ENCODE data around the gene HDAC8. TPM values are rescaled to one million over a fixed set of nuclear protein-coding genes. Genes with fewer than 3 reads are reported as not detected.
"Not testable (repeated sequence)": the region's sequence is repeated elsewhere in the genome, so short reads cannot be mapped to it uniquely, and the experiment has no call there.

Gene HDAC8
- total and polyA plus RNA-seq, 9 donors: 16.9 to 33.7 (median 24.2) TPM

- TF ChIP-seq POLR2A (IDR thresholded peaks at IDR 0.05) (no peak), EP300 (IDR thresholded peaks at IDR 0.05) (no peak)
- no peak overlapping the region for H3K4me3 ChIP-seq
- H3K4me1 ChIP-seq (ENCODE audit: insufficient read depth): no peaks in the 10 kb centered on the region
- WGBS, 3 donors: 71 to 81% (median 76%) methylated on average over 3 of the region's 3 CpGs
- H3K27ac ChIP-seq: no peak overlapping the region
- no peaks in the 10 kb centered on the region for H3K27me3 ChIP-seq
- H3K9me3 ChIP-seq: no peaks in the 10 kb centered on the region
- H3K36me3 ChIP-seq: no peaks in the 10 kb centered on the region
- no peak for DNase-seq
- intact Hi-C loops (cut with DNase I): no loop called here
Measured at GRCh38 chrX:72330131-72330530, 242.5 kb downstream of the HDAC8 start.

DNA sequence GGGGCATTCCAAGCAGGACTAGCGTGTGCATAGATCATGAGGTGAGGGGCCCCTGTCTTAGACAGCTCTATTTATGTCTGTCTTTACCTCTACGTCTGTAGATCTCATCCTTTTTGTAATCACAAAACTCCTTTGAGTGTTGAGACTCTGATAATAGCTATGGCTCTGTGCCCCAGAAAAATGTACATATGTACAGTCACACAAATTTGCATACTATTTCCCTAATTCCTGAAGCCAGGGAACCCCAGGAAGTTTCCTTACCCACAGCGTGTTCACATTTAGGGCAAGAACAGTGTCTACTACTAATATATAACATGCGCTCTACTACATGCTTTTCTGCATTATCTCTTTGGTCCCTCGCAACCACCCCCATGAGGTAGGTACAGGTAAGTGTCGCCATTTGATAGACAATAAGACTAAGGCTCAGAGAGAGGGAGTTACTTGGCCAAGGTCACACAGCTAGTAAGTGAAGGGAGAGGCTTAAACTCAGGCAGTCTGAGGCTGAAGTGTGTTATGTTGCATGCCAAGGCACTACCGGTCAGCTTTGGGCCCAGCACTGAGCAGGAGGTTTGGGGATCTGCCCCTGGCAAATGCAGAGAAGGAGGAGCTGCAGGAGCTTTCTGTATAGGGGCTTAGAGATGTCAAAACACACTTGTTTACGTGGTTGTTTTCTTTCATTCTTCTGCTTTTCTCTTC, 245.9 kb downstream of the HDAC8 start:
- H3K4me3 ChIP-seq: no peak overlapping the region
- TF ChIP-seq CTCF (IDR thresholded peaks at IDR 0.05): no peak
- no peak for TF ChIP-seq POLR2A (IDR thresholded peaks at IDR 0.05)
- TF ChIP-seq EP300 (IDR thresholded peaks at IDR 0.05): no peak
- no peaks in the 10 kb centered on the region for H3K27me3 ChIP-seq
- no peaks in the 10 kb centered on the region for H3K36me3 ChIP-seq
- no peaks in the 10 kb centered on the region for H3K9me3 ChIP-seq
- intact Hi-C loops (cut with DNase I): no loop called here
- 70 to 77% (median 71%) methylated on average over 8 of the region's 8 CpGs for WGBS, 3 donors
- no peak for DNase-seq
- H3K27ac ChIP-seq: no peak overlapping the region
- H3K4me1 ChIP-seq (ENCODE audit: insufficient read depth): no peaks in the 10 kb centered on the region

- H3K36me3 ChIP-seq; DNase-seq; H3K27ac ChIP-seq; intact Hi-C loops (cut with DNase I); H3K27me3 ChIP-seq; H3K4me1 ChIP-seq (ENCODE audit: insufficient read depth); H3K4me3 ChIP-seq; H3K9me3 ChIP-seq: not testable (repeated sequence)
- WGBS, 3 donors: 88 to 94% (median 91%) methylated on average over 8 of the region's 8 CpGs
Measured at GRCh38 chrX:72319651-72320050, 253.0 kb downstream of the HDAC8 start.

DNA sequence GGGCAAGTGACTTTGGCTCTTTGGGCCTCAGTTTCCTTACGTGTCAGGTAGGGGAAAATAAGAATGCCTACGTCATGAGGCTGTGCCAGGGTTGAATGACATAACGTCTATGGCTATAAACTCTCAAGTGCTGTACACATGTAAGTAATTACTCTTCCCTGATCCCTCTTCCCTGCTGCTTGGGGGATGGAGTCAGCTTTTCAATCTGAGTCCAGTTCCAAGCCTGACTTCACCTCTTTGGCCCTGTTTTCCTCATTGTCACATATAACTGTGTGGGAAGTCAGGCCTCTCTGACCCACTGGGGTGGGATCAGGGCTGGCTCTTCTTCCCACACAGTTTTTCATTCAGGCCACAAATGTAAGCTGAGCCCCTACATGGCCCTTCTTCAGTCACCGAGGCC, 255.5 kb downstream of the HDAC8 start:
- intact Hi-C loops (cut with DNase I): no loop called here
- DNase-seq: no peak
- WGBS, 3 donors: 66 to 81% (median 72%) methylated on average over 4 of the region's 4 CpGs
- Histone ChIP-seq H3K27ac (no peak overlapping the region), H3K9me3 (no peaks in the 10 kb centered on the region), H3K4me3 (no peak overlapping the region), H3K27me3 (no peaks in the 10 kb centered on the region), H3K36me3 (no peaks in the 10 kb centered on the region), H3K4me1 (ENCODE audit: insufficient read depth) (no peaks in the 10 kb centered on the region)
- TF ChIP-seq EP300 (IDR thresholded peaks at IDR 0.05) (no peak), CTCF (IDR thresholded peaks at IDR 0.05) (no peak), POLR2A (IDR thresholded peaks at IDR 0.05) (no peak)

GRCh38 chrX:72316408-72317110, 256.1 kb downstream of the HDAC8 start:
- no peak for TF ChIP-seq CTCF (IDR thresholded peaks at IDR 0.05)
- no peak for TF ChIP-seq EP300 (IDR thresholded peaks at IDR 0.05)
- TF ChIP-seq POLR2A (IDR thresholded peaks at IDR 0.05): no peak
- no peaks in the 10 kb centered on the region for H3K9me3 ChIP-seq
- WGBS, 3 donors: 13 to 20% (median 15%) methylated on average over 12 of the region's 12 CpGs
- H3K27me3 ChIP-seq: no peaks in the 10 kb centered on the region
- no peak overlapping the region for H3K27ac ChIP-seq
- H3K4me1 ChIP-seq (ENCODE audit: insufficient read depth): no peaks in the 10 kb centered on the region
- H3K4me3 ChIP-seq: no peak overlapping the region
- H3K36me3 ChIP-seq: no peaks in the 10 kb centered on the region
- intact Hi-C loops (cut with DNase I): no loop called here
- peak in 3 of 5 donors; percentile 29 to 55 (median 32) for DNase-seq

Data from ovary (tissue), 9 donors.